Neural progenitor cell (in vitro differentiated cells): ENCODE results near the gene DNAJC21. TPM values are rescaled to one million over a fixed set of nuclear protein-coding genes. Genes with fewer than 3 reads are reported as not detected.
"Not testable (repeated sequence)": the region's sequence is repeated elsewhere in the genome, so short reads cannot be mapped to it uniquely, and the experiment has no call there.

Experiments
- DNase-seq: peaks from one replicate; pipeline ENCODE4 v3.0.0-alpha.2; 2016; ENCODE audit warnings: low spot score
- H2AFZ ChIP-seq: fragments of 200-600 bp; sonication (generic); replicated peaks from 2 replicates; pipeline ENCODE4 v1.6.1; 2016; ENCODE audit warnings: antibody characterized with exemption
- H3F3A ChIP-seq: fragments of 200-600 bp; sonication (generic); 2 replicates; pipeline ENCODE4 v1.6.1; 2016; ENCODE audit warnings: antibody characterized with exemption, low read depth
- H3K27ac ChIP-seq: fragments of 200-600 bp; sonication (generic); 2 replicates; pipeline ENCODE4 v1.5.1; 2016; ENCODE audit warnings: mild to moderate bottlenecking
- H3K27me3 ChIP-seq: fragments of 200-600 bp; sonication (generic); 2 replicates; pipeline ENCODE4 v1.6.1; 2016; ENCODE audit warnings: mild to moderate bottlenecking, moderate library complexity
- H3K36me3 ChIP-seq: fragments of 200-600 bp; sonication (generic); 2 replicates; pipeline ENCODE4 v1.5.1; 2016
- H3K4me1 ChIP-seq: fragments of 200-600 bp; sonication (generic); 2 replicates; pipeline ENCODE4 v1.6.1; 2016; ENCODE audit warnings: mixed run types
- H3K4me2 ChIP-seq: fragments of 200-600 bp; sonication (generic); 2 replicates; pipeline ENCODE4 v1.6.1; 2016
- H3K4me3 ChIP-seq: fragments of 200-600 bp; sonication (generic); 2 replicates; pipeline ENCODE4 v1.5.1; 2016
- H3K79me2 ChIP-seq: fragments of 200-600 bp; sonication (generic); 2 replicates; pipeline ENCODE4 v1.6.1; 2016; ENCODE audit warnings: low read depth
- H3K9ac ChIP-seq: fragments of 200-600 bp; sonication (generic); 2 replicates; pipeline ENCODE4 v1.6.1; 2016
- H3K9me3 ChIP-seq: fragments of 200-600 bp; sonication (generic); 2 replicates; pipeline ENCODE4 v1.5.1; 2016; ENCODE audit warnings: low read depth
- H4K20me1 ChIP-seq: fragments of 200-600 bp; sonication (generic); 2 replicates; pipeline ENCODE4 v1.6.1; 2016; ENCODE audit warnings: low read depth
- H3K27ac Mint-ChIP-seq: 3 replicates; pipeline ENCODE4 v1.8.0; 2021; ENCODE audit warnings: mixed read lengths
- H3K27me3 Mint-ChIP-seq: 2 replicates; pipeline ENCODE4 v1.8.0; 2022; ENCODE audit warnings: low read depth, mild to moderate bottlenecking, inconsistent platforms, moderate library complexity, mixed read lengths; ENCODE audit not compliant: insufficient read depth
- H3K36me3 Mint-ChIP-seq: 3 replicates; pipeline ENCODE4 v1.8.0; 2021; ENCODE audit warnings: mixed read lengths
- H3K4me1 Mint-ChIP-seq: 3 replicates; pipeline ENCODE4 v1.8.0; 2021; ENCODE audit warnings: mixed read lengths
- H3K4me3 Mint-ChIP-seq: 3 replicates; pipeline ENCODE4 v1.8.0; 2021; ENCODE audit warnings: mild to moderate bottlenecking, moderate library complexity, mixed read lengths
- H3K9me3 Mint-ChIP-seq: 3 replicates; pipeline ENCODE4 v1.8.0; 2020; ENCODE audit warnings: mixed read lengths
- EZH2 ChIP-seq: fragments of 200-600 bp; sonication (generic); IDR thresholded peaks from 2 replicates; pipeline ENCODE4 v1.6.1; 2017; ENCODE audit warnings: antibody characterized with exemption, mild to moderate bottlenecking, moderate library complexity
- EZH2phosphoT487 ChIP-seq: fragments of 200-600 bp; sonication (generic); IDR thresholded peaks from 2 replicates; pipeline ENCODE4 v1.6.1; 2017; ENCODE audit warnings: antibody characterized with exemption
- total RNA-seq: library from RNA; depleted of rRNA; stranded (reverse); fragments of >200 nt; gene quantifications from 2 replicates; pipeline ENCODE4 v1.2.3, GENCODE V29; 2015; ENCODE audit warnings: low replicate concordance
- TF ChIP-seq, protein P1 (sequence below): fragments of 200-600 bp; sonication (generic); IDR thresholded peaks from 2 replicates; pipeline ENCODE4 v1.5.1; 2017; ENCODE audit warnings: antibody characterized with exemption, mild to moderate bottlenecking

Gene DNAJC21
- total RNA-seq, 1 donor from 2014 or later, result 52.8 TPM

- Histone ChIP-seq H3K4me3 (no peak overlapping the region), H3K27me3 (no peaks in the 10 kb centered on the region), H3K4me1 (peaks cover 17% of the 10 kb centered on the region), H3F3A (peaks cover 14% of the 10 kb centered on the region), H3K27ac (no peak overlapping the region), H4K20me1 (peaks cover 9% of the 10 kb centered on the region), H3K9me3 (no peaks in the 10 kb centered on the region), H2AFZ (no peak overlapping the region), H3K79me2 (peaks cover 87% of the 10 kb centered on the region), H3K4me2 (peak overlapping the region; percentile 99), H3K9ac (no peak overlapping the region), H3K36me3 (peaks cover 34% of the 10 kb centered on the region)
- no peak overlapping the region for H3K27ac Mint-ChIP-seq
- H3K4me1 Mint-ChIP-seq, result peaks cover 21% of the 10 kb centered on the region
- H3K27me3 Mint-ChIP-seq, result peaks cover 9% of the 10 kb centered on the region
- no peaks in the 10 kb centered on the region for H3K9me3 Mint-ChIP-seq
- H3K36me3 Mint-ChIP-seq, result peaks cover 8% of the 10 kb centered on the region
- no peak for DNase-seq
- TF ChIP-seq EZH2phosphoT487 (no peak), EZH2 (no peak)
- TF ChIP-seq, protein P1, sequence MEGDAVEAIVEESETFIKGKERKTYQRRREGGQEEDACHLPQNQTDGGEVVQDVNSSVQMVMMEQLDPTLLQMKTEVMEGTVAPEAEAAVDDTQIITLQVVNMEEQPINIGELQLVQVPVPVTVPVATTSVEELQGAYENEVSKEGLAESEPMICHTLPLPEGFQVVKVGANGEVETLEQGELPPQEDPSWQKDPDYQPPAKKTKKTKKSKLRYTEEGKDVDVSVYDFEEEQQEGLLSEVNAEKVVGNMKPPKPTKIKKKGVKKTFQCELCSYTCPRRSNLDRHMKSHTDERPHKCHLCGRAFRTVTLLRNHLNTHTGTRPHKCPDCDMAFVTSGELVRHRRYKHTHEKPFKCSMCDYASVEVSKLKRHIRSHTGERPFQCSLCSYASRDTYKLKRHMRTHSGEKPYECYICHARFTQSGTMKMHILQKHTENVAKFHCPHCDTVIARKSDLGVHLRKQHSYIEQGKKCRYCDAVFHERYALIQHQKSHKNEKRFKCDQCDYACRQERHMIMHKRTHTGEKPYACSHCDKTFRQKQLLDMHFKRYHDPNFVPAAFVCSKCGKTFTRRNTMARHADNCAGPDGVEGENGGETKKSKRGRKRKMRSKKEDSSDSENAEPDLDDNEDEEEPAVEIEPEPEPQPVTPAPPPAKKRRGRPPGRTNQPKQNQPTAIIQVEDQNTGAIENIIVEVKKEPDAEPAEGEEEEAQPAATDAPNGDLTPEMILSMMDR, result no peak
- H3K4me3 Mint-ChIP-seq, result no peak overlapping the region
Observed at GRCh38 chr5:34918025-34918424, 11.3 kb upstream of the DNAJC21 start.

GRCh38 chr5:34919077-34919476, 10.3 kb upstream of the DNAJC21 start:
- H3K36me3 ChIP-seq, result peaks cover 28% of the 10 kb centered on the region
- TF ChIP-seq, protein P1, result peak; percentile 28
- TF ChIP-seq EZH2 (no peak), EZH2phosphoT487 (no peak)
- H3K4me2 ChIP-seq, result no peak overlapping the region
- Mint-ChIP-seq H3K9me3 (no peaks in the 10 kb centered on the region), H3K36me3 (peaks cover 13% of the 10 kb centered on the region), H3K27me3 (peaks cover 9% of the 10 kb centered on the region), H3K4me3 (no peak overlapping the region), H3K4me1 (peaks cover 15% of the 10 kb centered on the region), H3K27ac (no peak overlapping the region)
- no peaks in the 10 kb centered on the region for H3K9me3 ChIP-seq
- H3K27me3 ChIP-seq, result no peaks in the 10 kb centered on the region
- H3K27ac ChIP-seq, result no peak overlapping the region
- peaks cover 21% of the 10 kb centered on the region for H3F3A ChIP-seq
- peaks cover 9% of the 10 kb centered on the region for H4K20me1 ChIP-seq
- H3K79me2 ChIP-seq, result peaks cover 76% of the 10 kb centered on the region
- no peak overlapping the region for H3K9ac ChIP-seq
- no peak overlapping the region for H2AFZ ChIP-seq
- DNase-seq, result no peak
- no peak overlapping the region for H3K4me3 ChIP-seq
- H3K4me1 ChIP-seq, result peaks cover 10% of the 10 kb centered on the region

GRCh38 chr5:34923256-34923655, 6.1 kb upstream of the DNAJC21 start:
- Histone ChIP-seq H3K36me3 (peaks cover 46% of the 10 kb centered on the region), H3K79me2 (peaks cover 38% of the 10 kb centered on the region), H3F3A (peaks cover 50% of the 10 kb centered on the region)
- H3K27ac ChIP-seq, DNase-seq, H2AFZ ChIP-seq, H3K4me1 Mint-ChIP-seq, H3K4me1 ChIP-seq, H3K27me3 ChIP-seq, H3K27me3 Mint-ChIP-seq, H3K9me3 ChIP-seq, H3K4me3 Mint-ChIP-seq, H3K9me3 Mint-ChIP-seq, H3K9ac ChIP-seq, H4K20me1 ChIP-seq, H3K27ac Mint-ChIP-seq, H3K4me2 ChIP-seq, H3K4me3 ChIP-seq: not testable (repeated sequence)
- peaks cover 19% of the 10 kb centered on the region for H3K36me3 Mint-ChIP-seq

DNA sequence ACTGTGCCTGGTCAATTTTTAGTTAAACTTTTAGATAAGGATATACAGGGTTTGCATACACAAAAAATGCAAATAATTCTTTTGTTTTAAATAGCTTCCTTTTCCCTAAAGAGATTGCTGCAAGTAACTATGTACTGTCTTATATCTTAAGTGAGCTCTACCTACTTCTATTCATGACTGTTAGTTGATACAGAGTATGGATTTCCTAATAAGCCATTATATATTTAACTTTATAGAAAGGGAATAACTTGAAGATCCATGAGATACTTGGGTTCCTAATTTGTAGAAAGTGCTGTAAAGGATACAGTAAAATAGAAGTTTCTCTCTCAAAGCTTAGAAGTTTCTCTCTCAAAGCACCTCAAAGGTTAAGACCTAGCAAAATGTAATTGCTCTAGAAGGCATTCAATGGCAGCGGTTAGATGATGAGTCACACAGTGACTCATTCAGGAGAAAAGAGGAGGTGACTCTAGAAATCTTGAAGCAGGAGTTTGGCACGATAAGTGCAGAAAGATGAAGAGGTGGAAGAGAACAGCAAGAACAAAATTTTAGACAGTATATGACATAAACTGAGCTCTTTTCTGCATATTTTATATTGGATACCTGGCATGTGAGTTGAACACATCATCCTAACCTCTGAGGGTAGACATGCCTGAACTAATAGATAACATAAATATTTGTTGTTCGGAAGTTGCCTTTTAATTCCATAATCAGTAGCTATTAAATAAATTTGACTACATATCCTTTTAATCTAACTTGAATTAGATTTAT, 5.5 kb upstream of the DNAJC21 start:
- H3K79me2 ChIP-seq, result peaks cover 31% of the 10 kb centered on the region
- H3K4me1 ChIP-seq, result peaks cover 4% of the 10 kb centered on the region
- H3K4me3 ChIP-seq, result no peak overlapping the region
- H3K9me3 ChIP-seq, result no peaks in the 10 kb centered on the region
- no peak overlapping the region for H2AFZ ChIP-seq
- no peak overlapping the region for H3K9ac ChIP-seq
- no peak overlapping the region for H3K4me2 ChIP-seq
- peaks cover 57% of the 10 kb centered on the region for H3F3A ChIP-seq
- Mint-ChIP-seq H3K36me3 (peaks cover 19% of the 10 kb centered on the region), H3K4me1 (peaks cover 2% of the 10 kb centered on the region), H3K4me3 (no peak overlapping the region), H3K27ac (no peak overlapping the region), H3K9me3 (no peaks in the 10 kb centered on the region), H3K27me3 (peaks cover 4% of the 10 kb centered on the region)
- H3K27ac ChIP-seq, result no peak overlapping the region
- peaks cover 46% of the 10 kb centered on the region for H3K36me3 ChIP-seq
- peaks cover 5% of the 10 kb centered on the region for H4K20me1 ChIP-seq
- TF ChIP-seq, protein P1, result no peak
- TF ChIP-seq EZH2 (no peak), EZH2phosphoT487 (no peak)
- no peaks in the 10 kb centered on the region for H3K27me3 ChIP-seq
- DNase-seq, result no peak
